Caco-2 (cell line): Measurements from ENCODE around the gene BRSK1. TPM values are rescaled to one million over a fixed set of nuclear protein-coding genes. Genes with fewer than 3 reads are reported as not detected.

Experiments used
- BruUV-seq: library from RNA; stranded (reverse); fragments of 400-500 nt; replicated peaks from 2 replicates; lab custom pipeline; 2021; lab: Mats Ljungman, UMichigan
- CTCF ChIA-PET: fragments of 300-600 bp; sonication (Branson Sonifier 250); formaldehyde crosslinking; loops from one replicate; lab custom pipeline; 2022; ENCODE audit warnings: antibody characterized with exemption; lab: Charles Lee
- POLR2A ChIA-PET: fragments of 300-600 bp; sonication (Branson Sonifier 250); formaldehyde crosslinking; loops from one replicate; lab custom pipeline; 2022; ENCODE audit warnings: antibody characterized with exemption; lab: Charles Lee
- DNase-seq, 2 experiments: peaks; one replicate each; pipeline versions ENCODE4 v3.0.0 to v3.0.0-alpha.2; 2020 to 2022
- H3K27me3 ChIP-seq: replicated peaks from 2 replicates; pipeline ENCODE4 v1.6.0; 2011; ENCODE audit warnings: low read length; ENCODE audit not compliant: control insufficient read depth, insufficient read depth
- H3K36me3 ChIP-seq: 2 replicates; pipeline ENCODE4 v1.5.1; 2011; ENCODE audit warnings: low read length; ENCODE audit not compliant: control insufficient read depth, insufficient read depth
- H3K4me1 ChIP-seq: fragments of 250-450 bp; sonication (Bioruptor Pico); 2 replicates; pipeline ENCODE4 v1.5.1; 2020; ENCODE audit warnings: mild to moderate bottlenecking
- H3K4me3 ChIP-seq: 2 replicates; pipeline ENCODE4 v1.5.1; 2011; ENCODE audit warnings: low read depth, mild to moderate bottlenecking, control low read depth, low read length
- H3K9me3 ChIP-seq: fragments of 250-450 bp; sonication (Bioruptor Pico); 2 replicates; pipeline ENCODE4 v1.5.1; 2020; ENCODE audit warnings: mild to moderate bottlenecking, moderate library complexity
- H3K27ac Mint-ChIP-seq: one replicate; pipeline ENCODE4 v1.8.0; 2022; ENCODE audit warnings: mixed read lengths; ENCODE audit not compliant: unreplicated experiment
- H3K27me3 Mint-ChIP-seq: one replicate; pipeline ENCODE4 v1.8.0; 2022; ENCODE audit warnings: mixed read lengths; ENCODE audit not compliant: insufficient read depth, unreplicated experiment
- H3K36me3 Mint-ChIP-seq: one replicate; pipeline ENCODE4 v1.8.0; 2022; ENCODE audit warnings: mild to moderate bottlenecking, mixed read lengths; ENCODE audit not compliant: insufficient read depth, unreplicated experiment
- H3K4me1 Mint-ChIP-seq: one replicate; pipeline ENCODE4 v1.8.0; 2022; ENCODE audit warnings: low read depth, mixed read lengths; ENCODE audit not compliant: unreplicated experiment
- H3K4me3 Mint-ChIP-seq: one replicate; pipeline ENCODE4 v1.8.0; 2022; ENCODE audit warnings: mild to moderate bottlenecking, moderate library complexity, mixed read lengths; ENCODE audit not compliant: unreplicated experiment
- H3K9me3 Mint-ChIP-seq: one replicate; pipeline ENCODE4 v1.8.0; 2022; ENCODE audit warnings: mixed read lengths; ENCODE audit not compliant: unreplicated experiment
- intact Hi-C: fragments of 100-400 bp; cut with micrococcal nuclease; formaldehyde crosslinking; loops from one replicate; pipeline ENCODE4 v1.10.0; 2022; ENCODE audit not compliant: unreplicated experiment
- total RNA-seq: library from RNA; stranded (reverse); gene quantifications from 2 replicates; pipeline ENCODE4 v1.2.3, GENCODE V29; 2022
- TF ChIP-seq, protein P1 (sequence below), 2 experiments: fragments of 200-600 bp in 1 of 2; IDR thresholded peaks; 1 replicate in 1 of 2; 2 replicates in 1 of 2; pipeline versions ENCODE4 v1.5.1 to v1.8.0; 2011 to 2022; ENCODE audit warnings: antibody characterized with exemption in 1 of 2, control low read depth in 1 of 2, inconsistent platforms in 1 of 2, low read depth in 1 of 2, low read length in 1 of 2, mild to moderate bottlenecking in 1 of 2, moderate library complexity in 1 of 2; ENCODE audit not compliant: insufficient read depth in 1 of 2, severe bottlenecking in 1 of 2, unreplicated experiment in 1 of 2

BRSK1 gene
- total RNA-seq, 1 experiment from 2014 or later = 28.6 TPM

DNA sequence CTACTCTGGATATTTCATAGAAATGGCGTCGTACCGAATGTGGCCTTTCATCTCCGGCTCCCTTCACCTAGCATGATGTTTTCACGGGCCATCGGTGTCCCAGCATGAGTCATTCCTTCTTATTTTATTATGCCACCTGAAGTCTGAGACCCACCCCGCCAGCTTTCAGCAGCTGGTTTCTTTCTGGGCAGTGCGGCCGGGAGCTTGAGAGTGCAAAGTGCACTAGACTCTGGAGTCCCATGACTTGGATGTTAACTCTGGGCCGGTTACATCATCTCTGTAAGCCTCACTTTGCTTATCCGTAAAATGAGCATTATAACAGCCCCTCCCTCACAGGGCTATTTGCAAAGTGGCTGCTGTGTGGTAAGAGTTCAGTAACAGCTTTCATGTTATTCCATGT is 50.1 kb downstream of the BRSK1 start:
- peaks cover 12% of the 10 kb centered on the region for H3K36me3 Mint-ChIP-seq

GRCh38 chr19:55336101-55336500 is 52.3 kb downstream of the BRSK1 start:
- no peak overlapping the region for H3K4me3 Mint-ChIP-seq
- no peaks in the 10 kb centered on the region for H3K36me3 ChIP-seq
- H3K4me3 ChIP-seq = no peak overlapping the region
- ChIA-PET POLR2A (no interaction called here), CTCF (interaction anchor here (0.6 to 1.0 kb wide), 2 partner anchors 8 to 174 kb away, joined by 4 read pairs; no protein-coding TSS in a partner anchor)
- H3K36me3 Mint-ChIP-seq = peaks cover 24% of the 10 kb centered on the region
- intact Hi-C loops = no loop called here
- H3K27me3 ChIP-seq = no peaks in the 10 kb centered on the region
- H3K27me3 Mint-ChIP-seq = no peaks in the 10 kb centered on the region
- H3K9me3 ChIP-seq = no peaks in the 10 kb centered on the region
- no peaks in the 10 kb centered on the region for H3K9me3 Mint-ChIP-seq
- H3K4me1 Mint-ChIP-seq = peaks cover 17% of the 10 kb centered on the region
- H3K27ac Mint-ChIP-seq = no peak overlapping the region
- no TSS peak for BruUV-seq
- TF ChIP-seq, protein P1, sequence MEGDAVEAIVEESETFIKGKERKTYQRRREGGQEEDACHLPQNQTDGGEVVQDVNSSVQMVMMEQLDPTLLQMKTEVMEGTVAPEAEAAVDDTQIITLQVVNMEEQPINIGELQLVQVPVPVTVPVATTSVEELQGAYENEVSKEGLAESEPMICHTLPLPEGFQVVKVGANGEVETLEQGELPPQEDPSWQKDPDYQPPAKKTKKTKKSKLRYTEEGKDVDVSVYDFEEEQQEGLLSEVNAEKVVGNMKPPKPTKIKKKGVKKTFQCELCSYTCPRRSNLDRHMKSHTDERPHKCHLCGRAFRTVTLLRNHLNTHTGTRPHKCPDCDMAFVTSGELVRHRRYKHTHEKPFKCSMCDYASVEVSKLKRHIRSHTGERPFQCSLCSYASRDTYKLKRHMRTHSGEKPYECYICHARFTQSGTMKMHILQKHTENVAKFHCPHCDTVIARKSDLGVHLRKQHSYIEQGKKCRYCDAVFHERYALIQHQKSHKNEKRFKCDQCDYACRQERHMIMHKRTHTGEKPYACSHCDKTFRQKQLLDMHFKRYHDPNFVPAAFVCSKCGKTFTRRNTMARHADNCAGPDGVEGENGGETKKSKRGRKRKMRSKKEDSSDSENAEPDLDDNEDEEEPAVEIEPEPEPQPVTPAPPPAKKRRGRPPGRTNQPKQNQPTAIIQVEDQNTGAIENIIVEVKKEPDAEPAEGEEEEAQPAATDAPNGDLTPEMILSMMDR (IDR thresholded peaks at IDR 0.05; ENCODE audit: insufficient read depth in 1 of 2, low read depth in 1 of 2, low read length in 1 of 2, severe bottlenecking in 1 of 2, unreplicated experiment in 1 of 2) = no peak
- no peak for DNase-seq
- peaks cover 10% of the 10 kb centered on the region; the same call in 1 of the 2 replicates for H3K4me1 ChIP-seq

More for the DNA sequence above, 50.1 kb downstream of the BRSK1 start:
- Histone ChIP-seq H3K4me1 (peaks cover 5% of the 10 kb centered on the region; the same call in 1 of the 2 replicates), H3K9me3 (no peaks in the 10 kb centered on the region), H3K4me3 (no peak overlapping the region), H3K27me3 (no peaks in the 10 kb centered on the region), H3K36me3 (no peaks in the 10 kb centered on the region)
- Mint-ChIP-seq H3K4me1 (peaks cover 15% of the 10 kb centered on the region), H3K4me3 (peak overlapping the region; percentile 46), H3K27me3 (no peaks in the 10 kb centered on the region), H3K27ac (peak overlapping the region; percentile 50), H3K9me3 (no peaks in the 10 kb centered on the region)
- intact Hi-C loops = no loop called here
- CTCF ChIA-PET = interaction anchor here (1.1 kb wide), 1 partner anchor 32 kb away, joined by 4 read pairs; no protein-coding TSS in a partner anchor
- DNase-seq = peak; percentile 63 to 82
- BruUV-seq = no TSS peak
- POLR2A ChIA-PET = no interaction called here
- TF ChIP-seq, protein P1 (IDR thresholded peaks at IDR 0.05; ENCODE audit: insufficient read depth in 1 of 2, low read depth in 1 of 2, low read length in 1 of 2, severe bottlenecking in 1 of 2, unreplicated experiment in 1 of 2) = no peak

DNA sequence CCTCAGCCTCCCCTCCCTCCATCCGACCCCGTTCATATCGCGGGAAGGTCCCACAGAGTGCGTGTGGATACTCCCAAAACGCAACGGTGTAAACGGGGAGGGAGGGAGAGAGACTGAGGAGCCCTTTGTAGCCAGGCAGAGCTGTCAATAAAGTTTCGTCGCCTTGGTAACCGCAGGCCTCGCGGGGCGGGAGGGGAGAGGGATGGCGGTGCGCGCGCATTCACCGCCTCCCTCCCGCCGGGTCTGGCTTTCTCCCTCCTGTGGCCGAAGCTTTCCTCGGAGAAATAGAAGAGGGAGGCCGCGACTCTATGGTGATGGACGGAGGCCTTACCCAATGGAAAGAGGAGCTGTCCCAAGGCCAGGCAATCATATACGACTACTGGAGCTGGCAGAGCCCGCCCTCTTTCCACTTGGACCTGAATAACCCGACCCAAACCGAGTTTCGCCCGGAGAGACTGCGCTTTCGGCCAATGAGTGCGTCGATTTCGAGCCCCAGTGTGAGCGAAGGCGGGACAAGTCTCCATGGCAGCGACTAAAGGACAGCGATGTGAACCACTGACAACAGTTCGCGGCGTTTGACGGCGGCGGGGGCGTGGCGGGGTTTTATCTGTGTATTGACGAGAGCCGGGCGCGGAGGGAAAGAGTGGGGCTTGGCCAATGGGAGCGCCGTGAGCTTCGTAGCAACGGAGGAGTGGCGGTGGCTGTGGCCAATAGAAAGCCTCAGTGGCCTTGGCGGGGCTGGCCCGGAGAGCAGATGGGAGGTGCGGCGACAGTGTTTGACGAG is 55.5 kb downstream of the BRSK1 start, which contains the start of gene KMT5C:
Gene KMT5C, plus strand, starts transcription at position 772 of the 784 bp plus-strand sequence. CDS start 2,061 bp downstream, outside the sequence.
- peak within 1 kb of the TSS; percentile 91 for H3K4me3 Mint-ChIP-seq
- Histone ChIP-seq H3K4me1 (peaks cover 10% of the 10 kb centered on the region; the same call in 1 of the 2 replicates), H3K4me3 (peak within 1 kb of the TSS; percentile 67), H3K36me3 (peaks cover 3% of the 10 kb centered on the region; the same call in 1 of the 2 replicates), H3K27me3 (no peaks in the 10 kb centered on the region), H3K9me3 (no peaks in the 10 kb centered on the region)
- TF ChIP-seq, protein P1 (IDR thresholded peaks at IDR 0.05; ENCODE audit: insufficient read depth in 1 of 2, low read depth in 1 of 2, low read length in 1 of 2, severe bottlenecking in 1 of 2, unreplicated experiment in 1 of 2) = peak in 1 of 2 experiments; percentile 43
- DNase-seq = peak; percentile 100
- peaks cover 14% of the 10 kb centered on the region for H3K4me1 Mint-ChIP-seq
- ChIA-PET CTCF (interaction anchor here (0.5 to 1.8 kb wide), 23 partner anchors 9 to 315 kb away, joined by 3 to 30 read pairs (median 4); partner anchors contain the start of genes HSPBP1, ISOC2, PPP6R1 and SYT5), POLR2A (interaction anchor here (0.5 to 1.8 kb wide), 30 partner anchors 8 to 315 kb away, joined by 3 to 29 read pairs (median 6); partner anchors contain the start of genes DNAAF3, FIZ1, HSPBP1 and ISOC2)
- intact Hi-C loops = loop anchor here (1.0 to 2.0 kb wide), 7 partner anchors 15 to 173 kb away; partner anchors contain the start of genes COX6B2, DNAAF3, HSPBP1 and PPP6R1
- H3K36me3 Mint-ChIP-seq = peaks cover 33% of the 10 kb centered on the region
- no TSS peak for BruUV-seq
- no peaks in the 10 kb centered on the region for H3K9me3 Mint-ChIP-seq
- peak within 1 kb of the TSS; percentile 95 for H3K27ac Mint-ChIP-seq
- H3K27me3 Mint-ChIP-seq = no peaks in the 10 kb centered on the region
